Renal cortical epithelial cell (primary cell): ENCODE data around the gene IRAK2. TPM values are rescaled to one million over a fixed set of nuclear protein-coding genes. Genes with fewer than 3 reads are reported as not detected.
A peak's percentile ranks its signal among the peaks of the same experiment; 100 is the strongest.
"Not testable (repeated sequence)": the region's sequence is repeated elsewhere in the genome, so short reads cannot be mapped to it uniquely, and the experiment has no call there.

Source experiments
- DNase-seq: peaks from one replicate; pipeline ENCODE4 v3.0.0-alpha.2; 2011; ENCODE audit warnings: low read depth
- total RNA-seq: library from RNA; depleted of rRNA; stranded (reverse); fragments of >200 nt; gene quantifications from 2 replicates; pipeline ENCODE4 v1.2.3, GENCODE V29; 2014

IRAK2 gene
- total RNA-seq, 1 donor from 2014 or later = 13.7 TPM

DNA sequence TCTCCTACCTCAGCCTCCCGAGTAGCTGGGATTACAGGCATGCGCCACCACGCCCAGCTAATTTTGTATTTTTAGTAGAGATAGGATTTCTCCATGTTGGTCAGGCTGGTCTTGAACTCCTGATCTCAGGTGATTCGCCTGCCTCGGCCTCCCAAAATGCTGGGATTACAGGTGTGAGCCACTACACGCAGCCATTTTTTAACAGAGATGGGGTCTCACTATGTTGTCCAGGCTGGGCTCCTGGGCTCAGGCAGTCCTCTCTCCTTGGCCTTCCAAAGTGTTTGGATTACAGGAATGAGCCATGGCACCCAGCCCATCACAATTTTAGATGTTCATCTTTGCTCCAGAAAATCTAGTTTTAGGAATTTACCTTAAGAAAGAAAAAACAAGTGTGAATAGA lies 6.2 kb upstream of the IRAK2 start:
- not testable (repeated sequence) for DNase-seq

DNA sequence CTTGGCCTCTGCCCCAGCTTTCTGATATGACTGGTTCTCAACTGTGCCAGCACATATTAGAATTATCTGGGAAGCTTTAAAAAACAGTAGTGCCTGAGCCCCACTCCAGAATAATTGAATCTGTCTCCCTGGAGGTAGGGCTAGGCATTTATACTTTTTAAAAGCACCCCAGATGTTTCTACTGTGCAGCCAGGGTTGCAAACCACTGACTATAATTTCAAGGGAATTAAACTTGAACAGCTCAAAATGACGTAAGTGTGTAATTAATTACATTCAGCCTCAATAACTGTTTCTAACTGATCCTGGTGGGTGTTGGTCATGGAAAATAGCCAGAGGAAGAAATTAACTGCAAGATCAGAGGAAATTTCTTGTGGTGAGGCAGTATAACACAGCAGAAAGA lies 4.4 kb upstream of the IRAK2 start:
- DNase-seq = peak; percentile 52

DNA sequence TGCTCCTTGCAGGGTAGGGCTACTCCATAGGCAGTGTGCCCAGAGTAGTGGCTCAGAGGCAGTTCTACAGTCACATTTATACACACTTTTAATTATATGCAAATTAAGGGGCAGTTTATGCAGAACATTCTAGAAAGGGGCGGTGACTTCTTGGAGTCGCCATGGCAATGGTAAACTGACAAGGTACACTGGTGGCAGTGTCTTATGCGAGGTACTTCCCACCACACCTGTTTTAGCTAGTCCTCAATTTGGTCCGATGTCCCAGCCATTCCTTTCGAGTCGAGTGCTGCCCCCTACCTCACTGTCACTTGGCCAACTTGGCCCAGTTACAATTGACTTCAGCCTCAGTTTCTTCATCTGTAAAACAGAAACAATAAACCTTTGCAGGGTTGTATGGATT lies 3.8 kb upstream of the IRAK2 start:
- no peak for DNase-seq

DNA sequence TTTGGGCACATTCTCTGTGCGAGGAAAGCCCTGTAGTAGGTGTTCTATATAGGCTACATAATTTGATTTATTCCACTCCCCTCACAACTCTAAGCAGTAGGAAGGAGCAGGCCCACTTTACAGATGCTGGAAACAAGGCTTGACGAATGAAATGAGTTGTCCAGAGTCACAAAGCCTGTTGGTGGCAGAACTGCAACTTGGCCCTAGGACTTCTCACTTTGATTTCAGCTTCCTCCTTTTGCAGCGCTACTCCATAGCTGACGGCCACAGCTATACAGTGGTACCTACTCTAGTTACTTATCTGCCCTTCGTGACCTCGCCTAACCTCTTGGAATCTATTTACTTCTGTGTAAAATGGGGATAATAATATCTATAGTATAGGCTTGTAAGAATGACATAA lies 2.5 kb upstream of the IRAK2 start:
- no peak for DNase-seq

DNA sequence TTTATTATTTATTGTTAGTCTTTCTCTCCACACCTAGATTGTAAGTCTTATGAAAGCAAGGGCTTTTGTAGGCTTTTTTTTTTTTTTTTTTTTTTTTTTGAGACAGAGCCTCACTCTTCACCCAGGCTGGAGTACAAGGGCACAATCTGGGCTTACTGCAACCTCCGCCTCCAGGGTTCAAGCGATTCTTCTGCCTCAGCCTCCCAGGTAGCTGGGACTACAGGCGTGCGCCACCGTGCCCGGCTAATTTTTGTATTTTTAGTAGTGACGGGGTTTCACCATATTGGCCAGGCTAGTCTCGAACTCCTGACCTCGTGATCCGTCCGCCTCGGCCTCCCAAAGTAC lies 546 bp upstream of the IRAK2 start:
- DNase-seq = not testable (repeated sequence)

DNA sequence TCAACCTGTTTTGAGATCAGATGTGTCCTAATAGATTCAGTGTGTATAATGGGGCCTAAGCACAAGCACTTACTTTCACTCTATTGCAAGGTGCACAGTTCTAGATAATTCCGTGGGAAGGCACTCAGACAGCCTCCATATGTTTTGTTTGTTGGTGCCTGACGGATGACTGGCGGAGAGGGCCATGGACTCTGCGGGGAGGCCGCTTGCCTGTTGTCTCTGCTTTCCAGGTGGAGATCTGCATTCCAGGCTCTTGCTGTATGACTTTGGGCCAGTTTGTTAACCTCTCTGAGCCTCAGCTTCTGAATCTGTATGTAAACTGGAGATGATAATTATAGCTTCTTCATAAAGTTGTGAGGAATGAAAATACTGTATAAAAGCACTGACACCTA lies 1.5 kb downstream of the IRAK2 start:
- DNase-seq = no peak

DNA sequence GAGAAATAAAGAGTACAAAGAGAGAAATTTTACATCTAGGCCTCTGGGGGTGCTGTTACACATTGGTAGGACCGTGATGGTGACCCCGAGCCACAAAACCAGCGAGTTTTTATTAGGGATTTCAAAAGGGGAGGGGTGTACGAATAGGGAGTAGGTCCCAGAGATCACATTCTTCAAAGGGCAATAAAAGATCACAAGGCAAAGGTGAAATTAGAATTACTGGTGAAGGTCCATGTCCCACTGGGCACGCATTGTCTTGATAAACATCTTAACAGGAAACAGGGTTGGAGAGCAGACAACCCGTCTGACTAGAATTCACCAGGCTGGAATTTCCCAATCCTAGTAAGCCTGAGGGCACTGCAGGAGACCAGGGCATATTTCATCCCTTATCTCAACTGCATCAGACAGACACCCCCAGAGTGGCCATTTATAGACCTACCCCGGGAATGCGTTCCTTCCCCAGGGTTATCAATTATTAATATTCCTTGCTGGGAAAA lies 4.3 kb downstream of the IRAK2 start:
- DNase-seq = no peak

DNA sequence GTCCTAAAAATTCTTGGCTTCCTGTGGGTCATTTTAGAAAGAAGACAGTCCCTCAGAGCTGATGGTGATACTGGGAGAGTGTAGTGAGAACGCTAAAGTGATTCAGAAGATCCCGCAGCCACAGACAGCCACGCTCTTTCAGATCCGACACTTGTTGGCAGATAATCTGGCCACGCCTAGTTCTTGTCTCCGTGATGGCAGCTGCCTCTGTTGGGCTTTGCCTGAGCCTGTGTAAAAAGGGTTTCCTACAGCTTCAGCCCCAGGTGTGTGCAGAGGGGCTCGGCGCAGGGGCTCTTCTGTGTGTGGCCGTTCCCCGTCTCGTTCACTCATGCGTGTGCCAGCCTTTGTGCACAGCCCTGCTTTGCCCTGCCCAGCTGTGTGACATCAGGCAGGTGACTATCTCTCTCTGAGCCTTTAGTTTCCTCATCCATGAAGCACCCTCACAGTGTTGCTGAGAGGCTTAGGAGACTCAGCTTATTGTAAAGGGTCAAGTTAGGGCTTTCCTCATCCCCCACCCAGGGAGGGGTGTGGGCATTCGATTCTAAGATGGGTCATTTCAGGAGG lies 6.3 kb downstream of the IRAK2 start:
- no peak for DNase-seq

DNA sequence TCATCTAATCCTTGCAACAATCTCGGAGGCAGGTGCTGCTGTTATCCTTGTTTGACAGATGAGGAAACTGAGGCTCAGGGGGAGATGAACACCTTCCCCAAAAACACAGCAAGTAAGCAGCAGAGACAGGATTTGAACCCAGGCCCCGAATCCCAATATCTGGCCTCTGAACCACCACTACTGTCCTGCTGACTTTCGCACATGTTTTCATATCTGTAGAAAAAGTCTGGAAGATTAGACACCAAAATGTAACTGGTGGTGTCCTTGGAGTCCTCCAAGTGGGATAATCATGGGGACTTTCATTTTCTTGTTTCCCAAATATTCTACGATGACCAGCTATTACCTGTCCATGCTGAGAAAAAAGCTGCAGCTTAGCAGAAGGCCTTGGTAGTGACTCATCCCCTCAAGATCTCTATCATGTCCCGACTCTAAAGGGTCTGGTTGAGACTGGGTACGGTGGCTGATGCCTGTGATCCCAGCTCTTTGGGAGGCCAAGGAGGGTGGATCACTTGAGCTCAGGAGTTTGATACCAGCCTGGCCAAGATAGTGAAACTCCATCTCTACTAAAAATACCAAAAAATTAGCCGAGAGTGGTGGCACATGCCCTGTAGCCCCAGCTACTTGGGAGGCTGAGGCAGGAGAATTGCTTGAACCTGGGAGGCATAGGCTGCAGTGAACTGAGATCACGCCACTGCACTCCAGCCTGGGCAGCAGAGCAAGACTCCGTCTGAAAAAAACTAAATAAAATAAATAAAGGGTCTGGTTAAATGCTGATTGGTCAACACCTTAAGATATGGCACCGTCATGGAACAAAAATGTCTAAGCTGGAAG lies 8.6 kb downstream of the IRAK2 start:
- peak; percentile 47 for DNase-seq

DNA sequence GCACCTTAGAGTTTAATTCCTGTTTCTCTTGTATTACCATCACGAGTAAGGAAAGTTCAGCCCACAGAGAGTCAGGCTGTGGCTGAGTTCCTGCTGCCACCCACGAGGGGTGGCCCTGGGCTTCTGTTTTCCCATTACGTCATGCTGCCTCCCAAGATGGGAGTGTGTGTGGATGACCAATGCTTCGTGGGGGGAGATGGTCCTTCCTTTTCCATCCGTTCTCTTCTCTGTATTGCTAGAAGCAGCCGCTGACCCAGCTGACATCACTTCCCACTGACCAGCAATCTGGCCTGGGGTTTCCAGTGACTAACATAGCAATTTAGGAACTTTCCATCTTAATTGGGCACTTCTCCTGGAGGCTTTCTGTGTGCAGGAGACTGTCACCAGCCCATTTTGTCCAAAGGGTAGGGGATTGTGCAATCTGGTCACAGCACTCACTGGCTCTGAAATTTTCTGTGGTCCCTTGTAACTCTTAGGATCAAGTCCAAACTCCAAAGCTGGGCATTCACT lies 9.3 kb downstream of the IRAK2 start:
- DNase-seq = peak; percentile 99

DNA sequence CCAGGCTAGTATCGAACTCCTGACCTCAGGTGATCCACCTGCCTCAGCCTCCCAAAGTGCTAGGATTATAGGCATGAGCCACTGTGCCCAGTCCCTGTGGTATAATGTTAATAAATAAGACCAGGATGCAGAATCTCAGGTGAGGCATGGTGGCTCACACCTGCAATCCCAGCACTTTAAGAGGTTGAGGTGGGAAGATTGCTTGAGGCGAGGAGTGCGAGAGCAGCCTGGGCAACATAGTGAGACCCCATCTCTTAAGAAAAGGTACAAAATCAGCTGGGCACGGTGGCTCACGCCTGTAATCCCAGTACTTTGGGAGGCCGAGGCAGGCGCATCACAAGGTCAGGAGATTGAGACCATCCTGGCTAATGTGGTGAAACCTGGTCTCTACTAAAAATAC lies 10.6 kb downstream of the IRAK2 start:
- not testable (repeated sequence) for DNase-seq

DNA sequence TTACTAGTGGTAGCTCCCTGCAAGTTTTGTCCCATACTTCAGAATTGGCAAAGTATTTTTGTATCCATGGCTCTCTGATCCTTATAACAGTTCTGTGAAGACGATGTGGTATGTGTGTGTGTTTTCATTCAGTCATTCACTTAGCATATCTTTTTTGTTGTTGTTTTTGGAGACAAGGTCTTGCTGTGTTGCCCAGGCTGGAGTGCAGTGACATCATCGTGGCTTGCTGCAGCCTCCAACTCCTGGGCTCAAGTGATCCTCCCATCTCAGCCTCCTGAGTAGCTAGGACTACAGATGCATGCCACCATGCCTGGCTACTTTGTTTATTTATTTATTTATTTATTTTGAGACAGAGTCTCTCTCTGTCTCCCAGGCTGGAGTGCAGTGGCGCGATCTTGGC lies 11.4 kb downstream of the IRAK2 start:
- DNase-seq = not testable (repeated sequence)

DNA sequence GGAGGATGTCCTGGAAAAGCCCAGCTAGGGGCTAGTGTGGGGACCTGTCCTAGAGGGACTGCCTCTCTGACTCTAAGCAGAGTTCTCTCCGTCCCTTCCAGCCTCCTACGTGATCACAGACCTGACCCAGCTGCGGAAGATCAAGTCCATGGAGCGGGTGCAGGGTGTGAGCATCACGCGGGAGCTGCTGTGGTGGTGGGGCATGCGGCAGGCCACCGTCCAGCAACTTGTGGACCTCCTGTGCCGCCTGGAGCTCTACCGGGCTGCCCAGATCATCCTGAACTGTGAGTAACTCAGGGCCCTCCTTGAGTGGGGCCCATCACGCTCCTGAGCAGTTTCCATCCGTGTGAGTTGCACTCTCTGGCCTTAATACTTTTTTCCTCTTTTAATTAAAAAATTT lies 13.0 kb downstream of the IRAK2 start:
- no peak for DNase-seq

DNA sequence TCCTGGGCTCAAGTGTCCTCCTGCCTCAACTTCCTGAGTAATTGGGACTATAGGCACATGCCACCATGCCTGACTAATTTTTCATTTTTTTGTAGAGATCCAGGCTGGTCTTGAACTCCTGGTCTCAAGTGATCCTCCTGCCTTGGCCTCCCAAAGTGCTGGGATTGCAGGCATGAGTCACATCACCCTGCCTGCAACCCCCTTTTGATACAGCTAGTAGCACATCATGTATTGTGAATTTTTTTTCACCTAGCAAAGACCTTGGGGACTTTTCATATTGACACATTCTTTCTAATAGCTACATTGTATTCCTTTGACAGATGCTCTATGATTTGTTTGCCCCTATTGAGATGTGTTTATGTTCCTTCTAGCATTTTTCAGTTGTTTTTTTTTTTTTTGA lies 14.2 kb downstream of the IRAK2 start:
- DNase-seq = no peak

DNA sequence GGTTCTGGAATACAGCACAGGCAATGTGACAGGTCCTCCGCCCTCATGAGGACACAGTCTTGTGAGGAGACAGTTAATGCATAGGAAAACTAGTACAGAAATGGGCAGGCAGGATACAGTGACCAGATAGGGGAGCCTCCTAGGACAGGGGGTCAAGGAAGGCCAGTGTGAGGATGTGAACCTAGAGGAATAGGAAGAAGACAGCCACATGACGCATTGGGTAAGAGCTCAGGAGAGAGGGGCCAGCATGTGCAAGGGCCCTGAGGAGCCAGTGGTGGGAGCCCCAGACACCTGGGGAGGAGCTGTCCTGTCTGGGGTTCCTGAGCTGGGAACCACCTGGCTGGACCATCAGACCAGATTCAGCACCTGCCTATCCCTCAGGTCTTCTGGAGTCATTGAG lies 15.6 kb downstream of the IRAK2 start:
- no peak for DNase-seq

DNA sequence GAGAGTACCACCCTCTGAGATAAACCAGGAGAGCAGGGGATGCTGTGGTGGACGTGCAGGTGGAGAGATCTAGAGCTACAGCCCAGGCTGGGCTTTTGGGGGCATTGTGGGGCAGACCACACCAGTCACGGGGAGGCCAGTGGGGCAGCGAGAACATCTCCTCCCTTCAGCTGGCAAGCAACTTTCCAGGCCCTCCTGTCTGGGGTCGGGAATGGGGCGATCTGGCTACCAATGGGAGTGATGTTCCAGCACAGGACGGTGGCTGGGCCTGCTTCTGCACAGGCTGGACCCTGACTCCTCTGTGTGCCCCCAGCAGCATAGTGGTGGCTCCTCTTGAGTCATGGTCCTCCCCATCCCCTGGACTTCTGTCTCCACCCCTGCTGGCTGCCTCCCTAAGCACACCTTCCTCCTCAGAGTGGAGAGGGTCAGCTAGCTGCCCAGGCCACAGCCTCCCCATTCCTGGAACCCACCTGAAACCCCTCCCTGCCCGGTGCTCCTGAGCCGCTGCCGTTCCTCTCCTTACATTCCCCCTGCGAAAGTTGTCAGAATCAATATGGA lies 16.1 kb downstream of the IRAK2 start:
- DNase-seq = no peak

DNA sequence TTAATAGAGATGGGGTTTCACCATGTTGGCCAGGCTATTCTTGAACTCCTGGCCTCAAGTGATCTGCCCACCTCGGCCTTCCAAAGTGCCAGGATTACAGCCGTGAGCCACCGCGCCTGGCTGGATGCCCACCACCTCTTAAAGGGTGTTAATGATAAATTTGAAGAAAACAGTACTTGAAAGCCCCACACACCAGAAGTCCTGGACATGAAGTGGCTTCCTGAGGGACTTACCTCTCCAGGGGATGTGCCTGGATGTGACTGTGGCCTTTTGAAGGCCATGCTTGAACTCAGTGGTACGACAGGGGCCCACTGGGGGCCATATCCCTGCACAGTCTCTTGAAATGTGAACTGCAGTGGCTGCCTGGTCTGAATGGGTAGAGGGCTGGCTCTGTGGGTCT lies 18.2 kb downstream of the IRAK2 start:
- DNase-seq = no peak

DNA sequence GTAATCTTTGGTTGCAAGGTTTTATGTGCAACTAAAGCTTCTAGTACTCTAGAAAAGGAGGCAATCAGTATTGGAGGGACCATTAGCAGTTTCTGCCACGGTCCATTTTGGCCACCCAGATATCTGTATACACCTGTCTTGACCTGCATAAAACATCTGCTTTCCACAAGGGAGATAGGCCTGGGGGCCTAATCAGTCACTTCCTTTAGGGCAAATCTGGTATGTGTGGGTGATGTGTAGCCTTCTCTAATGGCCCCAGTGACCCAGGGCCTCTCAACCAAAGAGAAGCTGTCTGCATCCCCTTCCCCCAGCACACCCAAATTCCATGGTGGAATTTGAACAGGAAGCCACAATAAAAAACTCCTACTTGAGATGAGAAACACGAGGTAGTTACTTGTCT lies 19.5 kb downstream of the IRAK2 start:
- DNase-seq = no peak

DNA sequence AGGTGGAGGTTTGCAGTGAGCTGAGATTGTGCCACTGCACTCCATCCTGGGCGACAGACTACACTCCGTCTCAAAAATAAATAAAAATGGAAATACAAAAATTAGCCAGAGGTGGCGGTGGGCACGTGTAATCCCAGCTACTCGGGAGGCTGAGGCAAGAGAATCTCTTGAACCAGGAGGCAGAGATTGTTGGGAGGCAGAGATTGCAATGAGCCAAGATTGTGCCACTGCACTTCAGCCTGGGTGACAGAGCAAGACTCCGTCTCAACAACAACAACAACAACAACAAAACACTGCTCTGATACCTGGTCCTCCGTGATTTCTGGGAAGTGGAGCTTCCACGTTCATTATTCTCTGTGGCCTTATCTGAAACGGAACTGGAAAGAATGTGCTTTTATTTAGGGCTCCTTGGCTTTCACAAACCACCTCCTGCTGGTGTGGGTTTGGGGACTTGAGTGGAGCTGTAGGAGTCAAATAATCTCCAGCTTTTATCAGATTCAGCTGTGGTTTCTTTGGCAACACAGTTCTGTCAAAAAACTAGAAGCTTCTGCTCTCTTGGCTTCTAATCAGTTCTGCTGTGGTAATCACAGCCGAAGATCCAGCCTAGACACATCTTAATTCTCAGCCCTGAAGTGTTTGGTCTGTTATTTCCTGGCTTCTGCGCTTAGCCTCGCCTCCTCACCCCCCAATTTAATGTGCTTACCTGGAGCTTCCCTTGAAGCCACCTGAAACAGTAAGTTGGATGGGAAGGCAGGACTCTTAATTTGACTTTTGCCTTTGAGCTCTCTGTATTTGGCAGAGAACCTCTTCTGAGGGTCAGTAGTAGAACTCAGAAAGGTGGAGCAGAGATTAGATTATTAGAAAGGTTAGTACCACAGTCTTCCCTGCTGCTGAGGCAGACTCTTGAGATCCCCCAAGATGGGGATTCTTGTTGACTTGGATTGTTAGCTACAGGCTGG lies 21.4 kb downstream of the IRAK2 start:
- no peak for DNase-seq

DNA sequence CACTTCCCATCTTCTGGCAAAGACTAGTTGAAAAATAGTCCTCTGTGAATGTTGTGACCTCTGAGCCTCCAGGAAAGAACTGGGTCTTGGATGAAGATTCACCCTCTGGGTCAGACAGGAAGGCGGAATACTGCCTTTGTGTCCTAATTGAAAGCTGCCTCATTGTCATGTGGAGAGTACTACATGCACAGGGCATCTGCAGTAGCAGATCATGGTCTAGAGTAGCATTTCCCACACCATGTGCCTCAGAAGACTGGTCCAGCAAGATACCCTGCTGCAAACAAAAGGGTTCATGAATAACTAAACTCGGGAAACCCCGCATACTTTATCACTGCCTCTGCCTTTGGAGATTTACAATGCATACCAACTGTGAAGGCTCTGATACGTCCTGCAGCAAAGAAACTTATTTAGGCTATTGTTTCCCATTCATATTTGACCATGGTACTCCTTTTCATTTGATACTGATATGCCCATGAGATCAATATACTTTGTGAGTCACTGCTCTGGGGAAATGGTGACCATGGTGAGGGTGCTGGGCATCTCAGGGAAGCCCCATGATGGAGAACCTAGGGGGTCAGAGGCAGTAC lies 22.7 kb downstream of the IRAK2 start:
- DNase-seq = no peak

DNA sequence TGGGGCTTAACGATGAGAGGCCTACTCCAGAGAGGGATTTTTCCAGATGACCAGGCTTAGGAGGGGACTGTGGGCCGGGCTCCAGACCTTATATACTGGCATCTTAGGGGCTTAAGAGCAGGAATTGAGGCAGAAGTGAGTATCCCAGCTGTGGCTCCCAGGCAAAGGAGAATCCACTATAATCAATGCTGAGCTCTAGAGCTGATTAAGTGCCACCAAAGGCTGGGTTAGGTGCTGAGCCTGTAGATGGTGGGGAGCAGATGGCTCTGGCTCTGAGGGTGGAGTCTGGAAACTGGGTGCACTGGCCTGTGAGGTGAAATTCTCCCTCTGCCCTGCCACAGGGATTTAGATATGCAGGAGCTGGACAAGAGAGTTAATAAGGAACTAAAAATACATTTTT lies 23.2 kb downstream of the IRAK2 start:
- DNase-seq = no peak
